Dendritic cell treated with granulocyte-macrophage colony-stimulating factor and Interleukin-4, amounts not matched to agents 40 ng/mL and 50 ng/mL, for 4 days (primary cell): ENCODE results near the gene CDCA5.

Experiments used
- H3K27ac Mint-ChIP-seq: one replicate; pipeline ENCODE4 v1.8.0; 2022; ENCODE audit warnings: mild to moderate bottlenecking, mixed read lengths
- H3K27me3 Mint-ChIP-seq: one replicate; pipeline ENCODE4 v1.8.0; 2022; ENCODE audit warnings: mild to moderate bottlenecking, mixed read lengths
- H3K36me3 Mint-ChIP-seq: one replicate; pipeline ENCODE4 v1.8.0; 2022; ENCODE audit warnings: low read depth, mixed read lengths
- H3K4me1 Mint-ChIP-seq: one replicate; pipeline ENCODE4 v1.8.0; 2022; ENCODE audit warnings: low read depth, mixed read lengths
- H3K4me3 Mint-ChIP-seq: one replicate; pipeline ENCODE4 v1.8.0; 2022; ENCODE audit warnings: mild to moderate bottlenecking, moderate library complexity, mixed read lengths
- H3K9me3 Mint-ChIP-seq: one replicate; pipeline ENCODE4 v1.8.0; 2022; ENCODE audit warnings: mixed read lengths
- intact Hi-C: fragments of 100-400 bp; cut with micrococcal nuclease; formaldehyde crosslinking; loops from one replicate; pipeline ENCODE4 v1.15.0; 2022

The CDCA5 gene, protein sequence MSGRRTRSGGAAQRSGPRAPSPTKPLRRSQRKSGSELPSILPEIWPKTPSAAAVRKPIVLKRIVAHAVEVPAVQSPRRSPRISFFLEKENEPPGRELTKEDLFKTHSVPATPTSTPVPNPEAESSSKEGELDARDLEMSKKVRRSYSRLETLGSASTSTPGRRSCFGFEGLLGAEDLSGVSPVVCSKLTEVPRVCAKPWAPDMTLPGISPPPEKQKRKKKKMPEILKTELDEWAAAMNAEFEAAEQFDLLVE

DNA sequence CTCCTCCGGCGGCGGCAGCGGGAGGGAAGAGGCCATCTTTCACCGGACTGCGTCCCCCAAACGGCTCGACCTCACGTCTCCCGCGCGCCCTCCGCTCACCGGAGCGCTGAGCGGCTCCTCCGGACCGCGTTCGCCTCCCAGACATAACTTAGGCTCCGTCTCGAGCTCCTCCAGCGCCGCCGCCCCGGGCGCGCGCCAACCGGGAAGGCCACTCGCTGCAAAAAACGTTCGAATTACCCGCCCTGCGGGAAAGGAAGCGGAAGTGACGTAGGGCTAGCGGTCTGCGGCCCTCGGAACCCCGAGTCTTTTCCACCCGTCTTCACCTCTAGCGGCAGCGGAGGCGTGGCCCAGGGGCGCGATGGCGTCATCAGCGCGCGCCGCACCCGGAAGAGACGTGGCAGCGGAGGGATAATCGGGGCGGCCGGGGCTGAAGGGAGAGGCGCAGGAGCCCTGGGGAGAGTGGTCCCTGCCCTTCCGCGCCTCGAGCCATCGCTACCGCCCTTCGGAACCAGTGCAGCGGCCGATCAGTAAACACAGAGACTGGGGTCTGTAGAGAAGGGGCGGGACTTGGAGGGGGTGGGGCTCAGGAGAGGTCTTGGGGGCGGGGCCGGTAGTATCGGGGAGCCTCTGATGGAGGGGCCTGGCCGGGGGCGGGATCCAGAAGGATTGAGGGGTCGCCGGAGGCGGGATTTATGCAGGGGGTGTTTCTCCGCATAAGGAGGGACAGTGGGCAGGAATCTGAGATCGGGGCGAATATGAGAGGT is at the start of gene CDCA5, which contains the start of gene ZFPL1:
Gene CDCA5 (minus strand): TSS at position 207 of the 764 bp plus-strand sequence. CDS start 62 bp downstream, at position 145.
Gene ZFPL1 (plus strand): TSS at position 389 of the 764 bp plus-strand sequence. CDS start 477 bp downstream, outside the sequence.
- no peaks in the 10 kb centered on the region for H3K27me3 Mint-ChIP-seq
- peak within 1 kb of the TSS; percentile 95 for H3K27ac Mint-ChIP-seq
- peak within 1 kb of the TSS; percentile 97 for H3K4me3 Mint-ChIP-seq
- peaks cover 50% of the 10 kb centered on the region for H3K4me1 Mint-ChIP-seq
- H3K36me3 Mint-ChIP-seq = peaks cover 52% of the 10 kb centered on the region
- intact Hi-C loops = loop anchor here (1.0 to 5.0 kb wide), 4 partner anchors 12 to 72 kb away; partner anchors contain the start of genes ARL2, SAC3D1, SNX15 and VPS51
- H3K9me3 Mint-ChIP-seq = no peaks in the 10 kb centered on the region

DNA sequence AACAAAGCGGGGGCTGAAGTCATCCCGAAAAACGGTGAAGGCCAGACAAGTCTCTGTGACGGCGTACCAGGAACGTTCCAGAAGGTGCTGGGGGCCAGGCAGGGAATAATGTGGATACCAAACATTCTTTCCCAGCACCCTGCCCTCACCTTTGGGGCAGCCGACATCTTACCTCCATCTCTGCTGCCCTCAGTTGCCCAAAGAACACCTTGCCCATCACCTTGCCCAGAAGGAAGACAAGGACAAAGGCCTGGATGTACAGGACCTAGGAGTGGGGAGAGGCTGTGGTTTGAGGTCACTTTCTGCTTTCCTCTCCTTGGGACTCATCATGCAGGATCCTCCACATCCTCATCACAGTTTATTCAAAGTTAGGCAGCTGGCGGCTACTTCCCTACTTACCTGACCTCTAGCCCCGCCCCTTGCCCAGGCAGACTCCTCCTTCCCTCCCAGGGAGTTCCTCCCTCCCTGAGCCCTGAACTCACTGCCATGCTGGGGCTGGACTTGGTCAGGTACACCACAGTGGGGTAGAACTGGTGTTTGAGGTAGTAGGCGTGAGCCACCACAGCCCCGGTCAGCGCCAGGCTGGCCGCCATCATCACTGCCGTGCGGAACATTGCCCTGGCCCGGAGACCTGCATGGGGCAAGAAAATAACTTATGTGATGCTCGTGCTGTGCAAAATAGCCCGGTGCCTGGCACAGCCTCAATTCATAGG is 49.3 kb upstream of the CDCA5 start:
- Mint-ChIP-seq H3K27me3 (no peaks in the 10 kb centered on the region), H3K27ac (peak overlapping the region; percentile 99), H3K4me1 (peaks cover 32% of the 10 kb centered on the region), H3K36me3 (peaks cover 72% of the 10 kb centered on the region), H3K9me3 (no peaks in the 10 kb centered on the region), H3K4me3 (peak overlapping the region; percentile 89)
- intact Hi-C loops = no loop called here

DNA sequence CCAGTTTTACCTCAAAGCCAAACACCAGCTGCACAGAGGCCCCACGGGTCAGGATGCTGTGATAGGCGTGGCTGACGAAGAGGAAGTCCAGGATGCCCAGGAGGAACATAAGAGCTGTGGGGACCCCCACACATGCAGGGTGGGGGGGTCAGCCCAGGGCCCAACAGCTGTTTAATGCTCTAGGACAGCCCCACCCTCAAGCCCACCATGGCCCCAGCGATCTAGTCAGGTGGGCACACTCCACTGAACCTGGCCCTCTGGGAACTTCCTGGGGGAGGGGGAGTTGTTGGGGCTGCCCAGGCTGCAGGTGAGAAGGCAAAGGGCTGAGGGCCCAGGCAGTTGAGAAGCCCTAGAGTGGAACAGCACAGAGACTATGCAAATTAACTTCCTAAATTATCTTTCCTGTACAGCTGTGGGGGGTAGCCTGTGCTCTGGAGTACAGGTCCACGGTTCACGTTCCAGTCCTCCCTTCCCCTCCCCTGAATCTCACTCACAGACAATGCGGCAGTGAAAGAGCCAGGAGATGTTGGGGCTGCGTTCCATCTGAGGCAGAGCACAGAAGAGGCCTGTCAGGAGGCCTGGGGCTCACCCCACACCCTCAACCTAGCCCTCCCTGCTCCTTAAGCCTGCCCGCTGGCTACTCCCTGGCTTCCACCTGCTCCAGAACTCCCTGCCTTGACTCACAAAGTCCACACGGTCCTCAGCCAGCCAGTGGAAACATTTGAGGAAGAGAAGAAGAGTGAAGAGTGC is 48.6 kb upstream of the CDCA5 start:
- Mint-ChIP-seq H3K9me3 (no peaks in the 10 kb centered on the region), H3K4me1 (peaks cover 32% of the 10 kb centered on the region), H3K4me3 (peak overlapping the region; percentile 89), H3K36me3 (peaks cover 79% of the 10 kb centered on the region), H3K27me3 (no peaks in the 10 kb centered on the region), H3K27ac (peak overlapping the region; percentile 99)
- intact Hi-C loops = no loop called here

DNA sequence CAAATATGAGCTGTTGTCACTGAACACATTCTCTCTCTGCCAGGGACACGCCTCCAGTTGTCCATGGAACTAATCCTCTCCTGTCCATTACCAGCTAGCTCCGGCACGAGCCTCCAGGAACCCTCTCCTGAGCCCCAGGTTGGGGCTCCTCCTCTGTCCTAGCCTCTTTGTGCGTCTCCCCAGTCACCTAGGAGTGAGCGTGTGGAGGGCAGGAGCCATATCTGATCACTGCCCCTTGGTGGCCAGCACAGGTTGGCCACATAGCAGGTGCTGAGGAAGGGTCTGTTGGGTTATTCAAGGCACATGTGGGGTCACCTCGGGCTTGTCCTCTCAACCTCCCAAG is 48.0 kb upstream of the CDCA5 start:
- Mint-ChIP-seq H3K4me1 (peaks cover 32% of the 10 kb centered on the region), H3K4me3 (no peak overlapping the region), H3K27ac (no peak overlapping the region), H3K36me3 (peaks cover 84% of the 10 kb centered on the region), H3K27me3 (no peaks in the 10 kb centered on the region), H3K9me3 (no peaks in the 10 kb centered on the region)
- intact Hi-C loops = no loop called here

DNA sequence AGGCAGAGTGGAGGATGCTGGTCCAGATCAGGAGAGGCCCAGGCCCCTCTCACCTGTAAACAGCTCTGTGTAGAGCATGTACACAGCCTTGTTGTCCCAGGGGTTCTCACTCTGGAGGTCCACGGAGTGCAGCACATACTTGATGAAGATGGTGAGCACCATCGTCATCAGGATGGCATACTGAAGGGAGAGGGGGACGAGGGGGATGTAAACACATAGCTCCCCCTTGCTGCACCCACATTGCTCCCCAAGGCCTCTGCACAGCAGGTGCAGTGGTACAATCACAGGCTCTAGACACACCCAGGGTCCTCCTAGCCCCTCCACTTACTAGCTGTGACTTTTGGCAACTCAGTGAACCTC is 47.6 kb upstream of the CDCA5 start:
- H3K9me3 Mint-ChIP-seq = no peaks in the 10 kb centered on the region
- intact Hi-C loops = no loop called here
- H3K27ac Mint-ChIP-seq = no peak overlapping the region
- peaks cover 89% of the 10 kb centered on the region for H3K36me3 Mint-ChIP-seq
- no peaks in the 10 kb centered on the region for H3K27me3 Mint-ChIP-seq
- H3K4me3 Mint-ChIP-seq = no peak overlapping the region
- peaks cover 29% of the 10 kb centered on the region for H3K4me1 Mint-ChIP-seq

DNA sequence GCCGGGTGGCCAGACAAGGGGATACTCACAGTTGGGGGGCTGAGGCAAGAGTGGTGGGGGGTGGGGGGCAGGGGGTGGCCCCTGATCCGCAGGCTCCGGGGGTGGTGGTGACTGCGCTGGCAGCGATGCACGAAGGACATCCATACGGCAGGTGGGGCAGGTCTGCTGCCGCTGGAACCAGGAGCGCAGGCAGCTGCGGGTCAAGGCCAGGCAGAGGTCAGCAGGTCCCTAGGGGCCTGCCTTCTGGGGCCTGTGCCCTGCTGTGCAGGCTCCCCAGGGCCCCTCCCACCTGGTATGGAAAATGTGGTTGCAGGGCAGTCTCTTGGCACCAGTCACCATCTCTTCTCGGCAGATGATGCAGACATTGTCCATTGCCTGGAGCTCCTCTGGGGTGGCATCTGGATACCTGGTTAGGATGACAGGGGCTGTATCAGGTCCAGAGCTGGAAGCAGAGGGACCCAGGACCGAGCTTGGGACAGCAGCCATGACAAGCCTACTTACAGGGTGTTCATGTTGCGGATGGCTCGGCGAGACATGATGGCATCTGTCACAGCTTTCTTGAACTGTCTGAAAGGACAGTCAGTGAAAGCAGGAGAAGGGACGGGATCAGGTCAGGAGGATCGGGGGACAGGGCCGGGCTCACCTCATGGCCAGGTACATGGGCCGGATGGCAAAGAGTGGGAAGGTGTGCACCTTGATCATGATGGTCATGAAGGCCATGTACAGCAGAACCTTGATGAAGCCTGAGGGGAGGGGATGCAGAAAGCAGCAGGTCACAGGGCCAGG is 47.0 kb upstream of the CDCA5 start:
- Mint-ChIP-seq H3K27ac (no peak overlapping the region), H3K9me3 (no peaks in the 10 kb centered on the region), H3K4me1 (peaks cover 23% of the 10 kb centered on the region), H3K4me3 (no peak overlapping the region), H3K27me3 (no peaks in the 10 kb centered on the region), H3K36me3 (peaks cover 95% of the 10 kb centered on the region)
- intact Hi-C loops = no loop called here

DNA sequence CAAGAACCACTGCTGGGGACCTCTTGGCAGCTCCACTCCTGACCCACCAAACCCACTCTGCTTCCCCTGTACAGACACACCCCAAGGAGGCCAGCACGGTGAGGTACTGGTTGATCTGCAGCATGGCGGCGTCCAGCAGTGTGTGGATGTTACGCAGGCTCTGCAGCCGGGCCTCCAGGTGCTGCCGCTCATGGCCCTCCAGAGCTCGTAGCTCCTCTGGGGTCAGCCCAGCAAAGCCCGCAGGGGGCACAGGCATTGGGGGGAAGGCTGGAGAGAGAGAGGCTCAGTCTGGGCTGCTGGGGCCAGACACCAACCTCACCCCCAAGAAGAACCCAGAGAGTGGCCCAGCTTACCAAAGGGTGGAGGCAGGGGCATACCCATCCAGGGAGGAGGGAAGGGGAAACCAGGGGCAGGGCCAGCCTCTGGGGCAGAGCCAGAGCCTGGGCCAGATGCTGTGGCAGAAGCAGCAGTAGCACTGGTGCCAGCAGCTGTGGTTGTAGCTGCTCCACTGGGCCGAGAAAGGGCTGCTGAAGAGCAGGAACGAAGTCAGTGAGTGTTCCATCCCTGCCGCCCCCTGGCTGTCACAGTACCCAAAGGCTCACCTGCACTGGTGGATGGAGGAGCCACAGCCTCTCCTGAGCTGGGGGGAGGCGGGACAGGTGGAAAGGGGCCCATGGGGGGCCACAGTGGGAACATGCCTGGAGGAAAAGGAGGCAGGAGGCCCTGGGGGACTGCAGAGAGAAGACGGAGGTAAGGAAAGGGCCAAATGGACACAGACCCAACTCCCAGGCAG is 46.0 kb upstream of the CDCA5 start:
- Mint-ChIP-seq H3K36me3 (peaks cover 100% of the 10 kb centered on the region), H3K27ac (no peak overlapping the region), H3K4me1 (peaks cover 21% of the 10 kb centered on the region), H3K9me3 (no peaks in the 10 kb centered on the region), H3K4me3 (no peak overlapping the region), H3K27me3 (no peaks in the 10 kb centered on the region)
- intact Hi-C loops = no loop called here

DNA sequence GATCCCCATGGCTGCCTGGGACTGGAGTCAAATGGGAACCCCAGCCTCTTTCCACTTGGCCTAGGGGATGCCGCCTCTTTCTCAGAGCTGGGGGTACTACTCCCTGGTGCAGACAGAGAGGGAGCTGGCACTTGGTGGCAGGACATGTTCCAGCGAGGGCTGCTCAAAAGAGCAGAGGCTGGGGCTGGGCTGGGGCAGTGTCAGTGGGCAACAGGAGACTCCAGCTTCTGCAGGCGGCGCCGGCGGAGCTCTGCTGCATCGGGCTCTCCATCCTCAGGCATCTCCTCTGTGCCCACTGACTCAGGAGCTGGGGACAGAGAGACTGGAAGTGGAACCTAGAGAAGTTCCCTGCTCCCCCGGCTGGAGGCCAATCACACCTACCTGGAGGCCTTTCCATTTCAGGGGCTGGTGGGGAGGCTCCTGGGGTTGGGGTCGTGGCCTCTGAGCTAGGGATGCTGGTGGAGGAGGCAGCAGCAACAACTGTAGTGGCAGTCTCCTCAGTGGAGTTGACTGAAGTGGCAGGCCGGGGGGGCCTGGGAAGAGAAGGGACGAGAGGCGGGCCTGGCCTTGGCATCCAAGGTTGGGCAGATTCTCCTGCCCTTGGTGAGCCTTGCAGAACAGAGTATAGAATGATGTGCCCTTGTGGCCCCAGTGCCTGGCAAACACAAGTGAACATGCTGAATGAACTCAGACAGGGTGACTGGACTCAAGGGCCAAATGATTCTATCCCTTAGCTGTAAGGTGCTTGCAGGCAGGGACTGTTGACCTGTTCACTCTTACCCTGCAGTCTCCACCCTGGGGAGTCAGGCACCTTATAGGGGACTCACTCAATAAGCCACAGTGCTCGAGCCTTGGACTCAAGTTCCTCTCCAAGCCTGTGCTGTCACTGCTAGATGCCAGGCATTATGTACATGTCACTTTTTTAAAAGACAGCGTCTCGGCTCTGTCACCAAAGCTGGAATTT is 44.6 kb upstream of the CDCA5 start:
- Mint-ChIP-seq H3K36me3 (peaks cover 96% of the 10 kb centered on the region), H3K27ac (no peak overlapping the region)

DNA sequence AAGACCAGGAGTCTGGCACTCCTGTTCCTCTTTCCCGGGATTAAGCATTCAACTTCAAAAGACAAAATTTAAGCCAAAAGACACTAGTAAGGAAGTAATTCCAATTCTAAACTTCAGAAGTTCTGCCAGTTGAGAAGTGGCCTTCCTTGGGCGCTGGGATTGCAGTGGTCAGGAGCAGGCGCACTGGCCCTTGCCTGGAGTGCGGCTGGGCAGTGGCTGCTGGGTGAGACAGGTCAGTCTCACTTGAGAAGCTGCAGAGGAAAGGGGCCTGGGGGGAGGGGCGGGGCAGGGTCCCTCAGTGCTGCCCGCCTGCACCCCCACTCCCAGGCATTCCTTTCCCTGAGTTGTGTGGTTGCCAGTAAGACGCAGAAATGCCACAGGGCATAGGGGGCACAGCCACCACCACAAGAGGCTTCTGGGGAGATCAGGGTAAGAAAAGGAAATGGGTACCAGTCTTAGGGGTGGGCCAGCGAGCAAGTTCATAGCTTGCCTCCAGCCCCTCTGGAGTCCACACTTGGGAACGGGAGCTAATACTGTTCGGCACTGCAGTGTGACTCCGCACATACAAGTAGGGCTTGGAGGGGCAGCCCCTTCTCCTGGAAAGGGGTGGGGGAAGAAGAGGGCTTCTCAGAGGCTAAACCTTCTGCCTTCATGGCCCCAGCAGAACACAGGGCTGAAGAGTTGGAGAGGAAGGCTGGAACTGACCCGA is 43.8 kb upstream of the CDCA5 start:
- H3K36me3 Mint-ChIP-seq = peaks cover 88% of the 10 kb centered on the region
- H3K27ac Mint-ChIP-seq = no peak overlapping the region
- H3K4me1 Mint-ChIP-seq = peaks cover 10% of the 10 kb centered on the region
- intact Hi-C loops = no loop called here
- H3K4me3 Mint-ChIP-seq = no peak overlapping the region
- no peaks in the 10 kb centered on the region for H3K27me3 Mint-ChIP-seq
- H3K9me3 Mint-ChIP-seq = no peaks in the 10 kb centered on the region

More for the DNA sequence above, 44.6 kb upstream of the CDCA5 start:
- Mint-ChIP-seq H3K4me3 (no peak overlapping the region), H3K4me1 (peaks cover 18% of the 10 kb centered on the region), H3K9me3 (no peaks in the 10 kb centered on the region), H3K27me3 (no peaks in the 10 kb centered on the region)
- intact Hi-C loops = no loop called here

DNA sequence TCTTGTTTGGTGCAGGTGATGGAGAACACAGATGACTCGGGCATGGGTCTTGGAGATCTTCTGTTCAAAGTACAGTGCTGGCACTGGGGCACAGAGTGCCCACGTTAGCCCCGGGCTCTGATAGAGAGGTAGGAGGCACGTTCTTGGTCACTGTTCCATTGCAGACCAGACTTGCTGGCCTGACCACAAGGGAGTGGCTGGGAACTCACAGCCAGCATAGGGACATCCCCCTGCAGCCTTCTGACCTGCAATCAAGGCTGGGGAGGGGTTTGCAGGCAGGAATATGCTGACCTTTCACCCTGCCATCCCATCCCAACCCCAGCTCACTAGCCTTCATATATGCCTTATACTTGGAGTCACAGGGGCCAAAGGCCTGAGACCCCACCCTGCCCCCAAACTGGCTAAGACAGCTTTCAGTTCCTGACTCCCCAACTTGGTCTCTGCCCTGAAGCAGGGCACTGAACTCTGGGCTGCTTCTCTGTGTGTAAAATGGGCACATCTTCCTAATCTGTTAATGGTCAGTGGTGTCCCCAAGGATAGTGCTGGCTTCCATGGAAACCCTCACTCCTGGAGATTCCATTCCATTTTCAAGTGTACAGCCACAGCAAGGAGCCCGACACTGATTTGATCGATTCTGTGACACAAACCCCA is 42.9 kb upstream of the CDCA5 start:
- Mint-ChIP-seq H3K27me3 (no peaks in the 10 kb centered on the region), H3K36me3 (peaks cover 86% of the 10 kb centered on the region), H3K4me1 (peaks cover under 1% of the 10 kb centered on the region), H3K4me3 (no peak overlapping the region), H3K9me3 (no peaks in the 10 kb centered on the region), H3K27ac (no peak overlapping the region)
- intact Hi-C loops = no loop called here
